ENCODE measurements around the gene TNFRSF8. TPM values are rescaled to one million over a fixed set of nuclear protein-coding genes. Genes with fewer than 3 reads are reported as not detected.

The TNFRSF8 gene
- total RNA-seq, 1 experiment from 2014 or later, result 13.4 TPM

DNA sequence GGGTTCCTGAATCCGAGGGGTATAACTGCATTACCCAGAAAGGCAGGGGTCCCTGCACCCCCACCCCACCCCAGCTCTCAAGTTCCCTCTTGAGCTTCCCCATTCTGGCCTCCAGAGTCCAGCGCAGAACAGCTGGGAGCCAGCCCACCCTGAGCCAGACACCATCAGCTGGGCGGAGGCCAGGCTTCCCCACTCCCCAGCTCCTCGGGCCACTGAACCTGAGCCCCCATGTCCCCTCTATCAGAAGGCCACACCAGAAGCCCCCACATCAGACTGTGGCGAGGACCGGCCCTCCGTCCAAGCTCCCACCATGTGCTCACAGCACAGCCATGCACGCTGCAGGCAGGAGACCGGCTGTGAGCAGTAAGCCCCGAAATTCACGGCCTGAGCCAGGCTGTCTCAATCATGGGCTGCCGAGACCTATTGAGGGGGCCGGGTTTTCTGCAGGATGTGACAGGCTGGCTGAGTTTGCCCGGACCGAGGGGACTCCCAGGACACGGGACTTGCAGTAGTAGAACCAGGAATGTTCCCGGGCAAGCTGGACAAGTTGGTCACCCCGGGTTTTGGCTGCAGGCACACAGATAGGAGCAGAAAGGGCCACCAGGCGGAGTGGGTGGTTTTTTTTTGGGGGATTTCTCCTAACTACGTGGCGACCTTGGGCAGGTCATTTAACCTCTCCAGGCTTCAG lies 78.2 kb downstream of the TNFRSF8 start:
- DNase-seq (ENCODE audit: low read depth), result no peak

DNA sequence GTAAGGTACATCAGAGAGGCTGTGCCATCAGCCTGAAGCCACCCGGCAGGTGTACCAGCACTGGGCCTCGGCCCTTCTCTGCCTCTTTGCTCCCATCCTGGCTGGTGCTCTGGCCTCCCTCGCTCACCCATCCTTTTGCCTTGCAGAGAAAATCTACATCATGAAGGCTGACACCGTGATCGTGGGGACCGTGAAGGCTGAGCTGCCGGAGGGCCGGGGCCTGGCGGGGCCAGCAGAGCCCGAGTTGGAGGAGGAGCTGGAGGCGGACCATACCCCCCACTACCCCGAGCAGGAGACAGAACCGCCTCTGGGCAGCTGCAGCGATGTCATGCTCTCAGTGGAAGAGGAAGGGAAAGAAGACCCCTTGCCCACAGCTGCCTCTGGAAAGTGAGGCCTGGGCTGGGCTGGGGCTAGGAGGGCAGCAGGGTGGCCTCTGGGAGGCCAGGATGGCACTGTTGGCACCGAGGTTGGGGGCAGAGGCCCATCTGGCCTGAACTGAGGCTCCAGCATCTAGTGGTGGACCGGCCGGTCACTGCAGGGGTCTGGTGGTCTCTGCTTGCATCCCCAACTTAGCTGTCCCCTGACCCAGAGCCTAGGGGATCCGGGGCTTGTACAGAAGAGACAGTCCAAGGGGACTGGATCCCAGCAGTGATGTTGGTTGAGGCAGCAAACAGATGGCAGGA lies 79.2 kb downstream of the TNFRSF8 start:
- no peak for DNase-seq (ENCODE audit: low read depth)

DNA sequence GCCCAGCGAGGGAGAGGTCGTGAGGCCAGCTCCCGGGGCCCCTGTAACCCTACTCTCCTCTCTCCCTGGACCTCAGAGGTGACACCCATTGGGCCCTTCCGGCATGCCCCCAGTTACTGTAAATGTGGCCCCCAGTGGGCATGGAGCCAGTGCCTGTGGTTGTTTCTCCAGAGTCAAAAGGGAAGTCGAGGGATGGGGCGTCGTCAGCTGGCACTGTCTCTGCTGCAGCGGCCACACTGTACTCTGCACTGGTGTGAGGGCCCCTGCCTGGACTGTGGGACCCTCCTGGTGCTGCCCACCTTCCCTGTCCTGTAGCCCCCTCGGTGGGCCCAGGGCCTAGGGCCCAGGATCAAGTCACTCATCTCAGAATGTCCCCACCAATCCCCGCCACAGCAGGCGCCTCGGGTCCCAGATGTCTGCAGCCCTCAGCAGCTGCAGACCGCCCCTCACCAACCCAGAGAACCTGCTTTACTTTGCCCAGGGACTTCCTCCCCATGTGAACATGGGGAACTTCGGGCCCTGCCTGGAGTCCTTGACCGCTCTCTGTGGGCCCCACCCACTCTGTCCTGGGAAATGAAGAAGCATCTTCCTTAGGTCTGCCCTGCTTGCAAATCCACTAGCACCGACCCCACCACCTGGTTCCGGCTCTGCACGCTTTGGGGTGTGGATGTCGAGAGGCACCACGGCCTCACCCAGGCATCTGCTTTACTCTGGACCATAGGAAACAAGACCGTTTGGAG lies 80.0 kb downstream of the TNFRSF8 start:
- DNase-seq (ENCODE audit: low read depth), result no peak

DNA sequence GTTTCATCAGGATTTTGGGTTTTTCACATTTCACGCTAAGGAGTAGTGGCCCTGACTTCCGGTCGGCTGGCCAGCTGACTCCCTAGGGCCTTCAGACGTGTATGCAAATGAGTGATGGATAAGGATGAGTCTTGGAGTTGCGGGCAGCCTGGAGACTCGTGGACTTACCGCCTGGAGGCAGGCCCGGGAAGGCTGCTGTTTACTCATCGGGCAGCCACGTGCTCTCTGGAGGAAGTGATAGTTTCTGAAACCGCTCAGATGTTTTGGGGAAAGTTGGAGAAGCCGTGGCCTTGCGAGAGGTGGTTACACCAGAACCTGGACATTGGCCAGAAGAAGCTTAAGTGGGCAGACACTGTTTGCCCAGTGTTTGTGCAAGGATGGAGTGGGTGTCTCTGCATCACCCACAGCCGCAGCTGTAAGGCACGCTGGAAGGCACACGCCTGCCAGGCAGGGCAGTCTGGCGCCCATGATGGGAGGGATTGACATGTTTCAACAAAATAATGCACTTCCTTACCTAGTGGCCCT lies 80.6 kb downstream of the TNFRSF8 start:
- DNase-seq (ENCODE audit: low read depth), result peak; percentile 96

DNA sequence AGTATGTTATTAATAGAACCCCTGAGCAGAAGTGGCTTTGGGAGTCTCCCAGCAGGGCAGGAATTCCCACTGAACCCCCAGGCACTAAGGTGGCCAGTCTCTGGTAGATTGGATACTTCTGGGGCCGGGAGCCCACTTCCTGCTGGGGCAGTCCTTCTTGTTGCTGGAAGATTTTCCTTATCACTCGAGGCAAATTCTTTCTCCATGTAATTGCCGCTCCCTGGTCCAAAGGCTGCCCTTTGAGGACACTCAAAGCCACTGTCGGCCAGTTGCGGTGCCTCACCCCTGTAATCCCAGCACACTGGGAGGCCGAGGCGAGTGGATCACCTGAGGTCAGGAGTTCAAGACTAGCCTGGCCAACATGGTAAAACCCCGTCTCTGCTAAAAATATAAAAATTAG lies 81.1 kb downstream of the TNFRSF8 start:
- DNase-seq (ENCODE audit: low read depth), result no peak

DNA sequence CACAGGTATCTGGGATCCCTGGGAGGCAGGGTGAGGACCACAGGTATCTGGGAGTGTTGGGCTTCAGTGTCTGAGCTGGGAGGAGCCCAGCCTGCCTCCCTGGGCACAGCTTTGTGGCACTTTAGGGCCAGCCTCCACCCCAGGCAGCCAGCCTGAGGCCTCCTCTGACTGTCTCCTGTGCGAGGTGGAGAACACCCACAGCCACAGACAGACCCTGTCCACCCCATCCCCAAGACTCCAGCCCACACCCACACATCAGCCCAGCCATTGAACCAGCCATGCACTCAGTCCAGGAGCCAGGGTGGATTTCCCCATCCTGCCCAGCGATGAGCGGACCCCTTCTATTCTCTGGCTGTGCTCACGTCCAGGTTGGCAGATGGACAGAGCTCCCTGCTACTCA lies 81.9 kb downstream of the TNFRSF8 start:
- no peak for DNase-seq (ENCODE audit: low read depth)

DNA sequence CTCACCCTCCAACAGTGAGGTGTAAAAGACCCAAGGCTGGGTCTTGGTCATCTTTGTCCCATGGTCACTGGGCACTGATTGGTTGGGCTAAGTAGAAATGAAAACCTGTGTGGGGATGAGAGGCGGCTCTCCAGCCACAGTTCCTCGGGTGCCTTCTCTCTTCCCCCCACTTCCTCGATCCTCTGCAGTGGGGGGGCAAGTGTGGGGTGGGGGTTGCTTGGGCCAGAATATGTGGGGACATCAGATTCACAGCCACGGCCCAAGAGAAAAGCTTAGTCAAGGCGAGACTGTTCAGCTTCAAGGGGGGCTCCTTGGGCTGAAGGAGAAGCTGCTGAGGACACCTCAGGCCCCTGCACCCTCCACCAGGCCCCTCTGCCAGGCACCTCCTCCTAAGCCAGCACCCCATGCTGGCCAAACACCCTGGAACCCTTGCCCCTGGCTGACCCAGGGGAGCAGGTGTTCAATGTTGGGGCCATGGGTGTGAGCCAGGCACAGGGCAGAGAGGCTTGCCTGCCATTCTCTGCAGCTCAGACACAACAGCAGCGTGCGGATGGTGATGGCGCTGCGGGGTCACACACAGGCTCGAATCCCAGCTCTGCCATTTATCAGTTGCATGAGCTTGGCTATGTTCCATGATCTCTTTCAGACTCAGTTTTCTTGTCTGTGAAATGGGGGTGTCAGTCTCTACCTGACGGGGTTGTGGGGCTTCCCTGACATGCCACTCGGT lies 82.7 kb downstream of the TNFRSF8 start:
- no peak for DNase-seq (ENCODE audit: low read depth)

DNA sequence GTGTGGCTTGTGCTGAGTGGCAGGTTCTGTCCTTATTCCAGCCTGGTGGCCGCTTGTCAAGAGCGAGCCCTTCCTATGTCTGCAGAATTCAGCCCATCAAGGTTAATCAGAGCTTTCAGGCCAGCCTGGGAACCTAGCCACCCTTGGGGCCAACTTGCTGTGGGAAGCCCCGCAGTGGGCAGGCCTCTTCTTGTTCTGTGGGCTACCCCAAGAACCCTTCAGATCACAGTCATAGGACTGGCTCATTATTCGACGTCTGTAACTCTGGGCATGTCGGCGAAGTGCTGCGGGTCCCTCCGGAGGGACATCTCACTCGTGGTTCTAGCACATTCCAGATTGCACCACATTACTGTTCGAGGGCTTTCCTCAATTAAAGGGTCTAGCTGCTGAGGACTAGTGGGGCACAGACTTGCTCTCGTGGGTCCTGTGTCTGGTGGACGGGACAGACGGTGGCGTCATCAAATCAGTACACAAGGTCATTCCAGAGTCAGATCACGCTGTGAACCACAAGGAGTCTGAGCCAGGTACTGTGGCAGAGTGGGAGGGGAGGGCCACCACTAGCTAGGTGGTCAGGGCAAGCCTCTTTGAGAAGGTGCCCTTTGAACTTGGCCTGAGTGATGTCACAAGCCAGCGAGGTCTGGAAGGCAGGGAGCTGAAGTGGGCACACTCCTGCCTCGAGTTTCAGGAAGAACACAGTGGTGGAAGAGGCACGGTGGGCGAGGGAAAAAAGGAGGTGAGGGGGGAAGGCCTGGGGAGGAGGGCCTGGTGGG lies 83.4 kb downstream of the TNFRSF8 start:
- no peak for DNase-seq (ENCODE audit: low read depth)

DNA sequence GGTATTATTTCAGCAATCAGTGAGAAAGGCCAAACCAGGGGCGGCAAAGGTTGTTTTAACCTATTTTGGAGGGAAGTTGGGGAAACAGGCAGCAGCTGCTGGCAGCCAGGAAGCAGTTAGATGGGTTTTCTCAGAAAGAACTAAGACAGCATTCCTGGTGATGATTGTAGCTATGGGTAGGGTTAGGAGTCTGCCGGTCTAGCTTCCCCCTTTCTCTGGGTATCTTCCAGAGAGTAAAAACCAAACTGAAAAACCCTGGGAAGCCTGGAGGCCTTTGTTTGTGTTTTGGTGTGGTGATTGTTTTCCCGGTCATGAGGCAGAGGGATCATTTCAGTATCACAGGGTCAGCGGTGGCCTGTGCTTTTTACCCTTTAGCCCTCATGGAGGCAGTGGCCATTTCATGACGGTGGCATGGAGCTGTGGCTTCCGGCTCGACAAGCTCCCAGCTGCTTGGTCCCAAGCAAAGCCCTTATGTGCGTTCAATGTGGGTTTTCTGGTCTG lies 84.1 kb downstream of the TNFRSF8 start:
- no peak for DNase-seq (ENCODE audit: low read depth)

DNA sequence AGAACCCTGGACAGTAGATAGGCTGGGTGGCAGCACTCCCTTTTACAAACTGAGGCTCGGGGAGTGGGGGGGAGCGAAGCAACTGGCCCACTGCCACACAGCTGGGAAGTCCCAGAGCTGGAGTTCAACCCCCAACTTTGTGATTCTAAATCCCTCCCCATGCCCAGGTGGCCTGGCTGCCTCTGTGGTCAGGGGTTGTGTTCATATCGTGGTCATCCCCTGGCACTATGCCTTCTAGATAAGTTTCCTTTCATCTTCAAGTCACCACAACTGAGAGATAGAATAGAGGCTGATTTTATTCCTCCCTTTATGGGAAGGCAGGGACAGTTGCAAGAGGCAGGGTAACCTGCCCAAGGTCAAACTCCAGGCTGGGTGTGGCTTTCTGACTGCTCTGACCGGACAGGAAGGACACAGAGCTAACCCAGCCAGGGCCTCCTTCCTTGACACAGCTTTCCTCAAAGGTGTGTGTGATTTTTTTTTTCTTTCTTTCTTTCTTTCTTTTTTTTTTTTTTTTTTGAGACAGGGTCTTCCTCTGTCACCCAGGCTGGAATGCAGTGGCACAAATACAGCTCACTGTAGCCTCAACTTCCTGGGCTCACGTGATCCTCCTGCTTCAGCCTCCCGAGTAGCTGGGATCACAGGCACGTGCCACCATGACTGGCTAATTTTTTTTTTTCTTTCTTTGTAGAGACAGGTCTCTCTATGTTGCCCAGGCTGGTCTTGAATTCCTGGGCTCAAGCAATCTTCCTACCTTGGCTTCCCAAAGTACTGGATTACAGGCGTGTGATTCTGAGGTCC lies 85.3 kb downstream of the TNFRSF8 start:
- DNase-seq (ENCODE audit: low read depth), result peak; percentile 29

DNA sequence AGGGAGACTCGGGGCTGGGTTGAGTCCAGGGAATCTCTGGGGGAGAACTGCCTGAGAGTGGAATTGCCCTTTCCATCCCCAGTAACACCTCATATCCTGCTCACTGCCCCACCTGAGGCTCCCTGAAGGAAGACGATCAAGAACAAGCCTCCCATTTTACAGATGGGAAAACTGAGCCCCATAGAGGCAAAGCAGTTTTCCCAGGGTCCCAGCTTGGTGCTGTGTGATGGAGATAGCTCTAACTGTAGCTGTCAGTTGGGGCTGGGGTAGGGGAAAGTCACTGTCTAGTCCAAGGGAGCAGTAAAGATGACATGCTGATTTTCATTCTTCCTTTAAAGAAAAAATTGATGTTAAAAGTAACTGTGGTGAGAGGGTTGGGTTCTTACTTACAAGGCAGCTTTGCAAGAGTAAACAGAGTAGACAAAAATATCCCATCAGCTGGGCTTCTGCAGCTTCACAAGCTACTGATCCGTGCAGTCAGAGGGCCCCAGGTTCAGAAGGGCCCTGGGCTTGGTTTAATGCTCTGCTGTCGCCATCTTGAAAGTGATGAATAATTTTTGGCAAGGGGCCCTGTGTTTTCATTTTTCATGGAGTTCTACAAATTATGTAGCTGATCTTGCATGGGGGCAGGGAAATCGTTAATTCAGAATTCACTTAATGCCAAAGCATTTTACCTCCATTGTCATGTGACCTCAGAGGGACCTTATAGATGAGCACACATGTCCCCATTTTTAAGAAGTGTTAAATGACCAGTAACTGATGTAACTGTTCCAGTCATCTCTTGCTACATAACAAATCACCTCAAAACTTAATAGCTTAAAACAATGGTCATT lies 86.1 kb downstream of the TNFRSF8 start:
- no peak for DNase-seq (ENCODE audit: low read depth)

DNA sequence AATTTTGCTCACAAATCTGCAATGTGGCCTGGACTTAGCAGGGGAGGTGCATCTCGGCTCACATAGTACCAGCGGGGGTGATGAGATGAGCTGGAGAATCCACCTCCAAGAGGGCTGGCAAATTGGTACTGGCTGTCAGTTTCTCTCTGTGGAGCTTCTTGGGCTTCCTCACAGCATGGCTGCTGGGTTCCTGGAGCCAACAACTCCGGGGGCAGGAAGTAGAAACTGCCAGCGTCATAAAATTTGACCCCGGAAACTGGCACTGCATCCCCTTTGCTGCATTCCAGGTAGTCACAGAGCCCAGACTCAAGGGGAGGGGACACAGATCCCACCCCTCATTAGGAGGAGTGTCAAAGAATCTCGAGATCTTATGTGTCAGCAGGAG lies 86.7 kb downstream of the TNFRSF8 start:
- DNase-seq (ENCODE audit: low read depth), result no peak

DNA sequence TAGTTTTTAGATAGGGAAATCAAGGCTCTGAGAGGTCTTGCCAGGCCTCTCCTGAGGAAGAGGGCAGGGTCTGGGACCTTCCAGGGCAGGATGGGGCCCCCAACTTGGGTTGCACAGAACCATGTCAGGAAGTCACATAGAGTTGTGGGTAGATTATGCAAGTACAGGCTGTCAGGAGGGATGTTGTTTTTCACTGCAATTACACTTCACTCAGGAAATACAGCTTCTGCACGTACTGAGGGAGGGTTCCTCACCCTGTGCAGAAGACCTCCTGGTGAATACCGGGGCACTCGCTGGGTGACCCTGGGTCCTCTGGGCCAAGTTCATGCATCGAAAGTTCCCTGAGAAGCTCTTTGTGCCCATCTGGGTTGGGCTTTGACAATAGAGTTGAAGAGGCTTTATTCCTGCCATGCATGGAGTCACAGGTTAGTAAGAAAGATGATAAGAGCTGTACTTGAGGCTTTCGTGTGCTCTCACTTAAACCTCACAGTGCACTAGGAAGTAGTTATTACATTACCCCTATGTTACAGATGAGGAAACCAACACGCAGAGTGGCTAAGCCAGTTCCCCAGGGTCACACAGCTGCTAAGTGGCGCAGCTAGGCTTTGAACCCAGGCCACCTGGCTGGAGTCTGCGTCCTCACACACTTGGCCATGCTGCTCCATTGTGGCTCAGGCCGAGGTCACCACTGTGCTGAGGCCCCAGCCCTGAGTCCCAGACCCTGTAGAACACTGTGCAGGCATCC lies 87.5 kb downstream of the TNFRSF8 start:
- DNase-seq (ENCODE audit: low read depth), result no peak

DNA sequence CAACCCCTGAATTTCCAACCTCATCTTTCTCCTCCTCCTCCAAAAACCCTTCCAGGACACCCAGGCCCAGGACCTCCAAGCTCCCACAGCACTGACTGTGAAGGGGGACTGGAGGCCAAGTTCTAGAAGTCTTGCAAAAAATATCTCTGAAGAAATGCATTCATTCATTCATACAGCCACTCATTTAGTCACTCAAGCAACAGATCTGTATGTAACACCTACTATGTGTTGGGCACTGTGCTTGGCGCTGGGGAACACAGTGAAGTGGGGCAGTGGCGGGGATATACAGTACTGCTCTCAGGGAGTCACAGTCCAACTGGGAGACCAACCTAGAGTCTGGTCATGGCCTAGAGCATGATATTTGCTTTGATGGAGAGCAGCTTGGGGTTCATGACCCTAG lies 88.4 kb downstream of the TNFRSF8 start:
- DNase-seq (ENCODE audit: low read depth), result no peak

DNA sequence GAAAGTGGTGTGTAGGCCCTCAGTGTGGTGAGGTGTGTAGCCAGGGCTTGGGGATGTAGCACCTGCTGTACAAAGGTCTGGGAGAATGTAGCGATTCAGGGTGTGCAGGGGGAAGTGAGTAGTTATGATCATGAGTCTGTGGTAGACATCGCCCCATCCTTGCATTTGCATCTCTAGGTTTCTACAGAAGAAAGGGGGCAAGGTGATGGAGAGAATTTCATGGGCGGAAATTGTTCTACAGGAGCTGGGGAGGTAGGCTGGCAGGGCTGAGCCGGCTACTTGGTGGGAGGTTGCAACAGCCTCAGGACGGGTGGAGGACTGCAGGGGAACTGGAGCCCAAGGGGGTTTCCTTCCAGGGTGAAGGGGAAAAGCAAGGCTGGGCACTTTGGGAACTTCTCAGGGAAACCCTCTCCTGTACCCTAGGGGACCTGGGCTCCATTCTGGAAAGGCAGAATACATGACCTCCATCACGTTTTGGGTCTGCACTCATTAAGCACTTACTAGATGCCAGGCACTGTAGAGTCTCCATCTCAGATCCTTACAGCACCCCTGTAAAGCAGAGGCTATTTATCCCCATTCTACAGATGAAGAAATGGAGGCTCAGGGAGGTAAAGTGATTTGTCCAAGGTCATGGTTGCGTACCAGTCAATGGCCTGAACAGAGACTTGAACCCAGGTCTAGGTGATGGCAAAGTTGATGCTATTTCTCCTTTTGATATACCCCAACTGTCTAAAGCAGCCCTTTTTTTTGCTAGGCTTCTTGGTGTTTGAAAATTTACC lies 89.2 kb downstream of the TNFRSF8 start:
- no peak for DNase-seq (ENCODE audit: low read depth)

DNA sequence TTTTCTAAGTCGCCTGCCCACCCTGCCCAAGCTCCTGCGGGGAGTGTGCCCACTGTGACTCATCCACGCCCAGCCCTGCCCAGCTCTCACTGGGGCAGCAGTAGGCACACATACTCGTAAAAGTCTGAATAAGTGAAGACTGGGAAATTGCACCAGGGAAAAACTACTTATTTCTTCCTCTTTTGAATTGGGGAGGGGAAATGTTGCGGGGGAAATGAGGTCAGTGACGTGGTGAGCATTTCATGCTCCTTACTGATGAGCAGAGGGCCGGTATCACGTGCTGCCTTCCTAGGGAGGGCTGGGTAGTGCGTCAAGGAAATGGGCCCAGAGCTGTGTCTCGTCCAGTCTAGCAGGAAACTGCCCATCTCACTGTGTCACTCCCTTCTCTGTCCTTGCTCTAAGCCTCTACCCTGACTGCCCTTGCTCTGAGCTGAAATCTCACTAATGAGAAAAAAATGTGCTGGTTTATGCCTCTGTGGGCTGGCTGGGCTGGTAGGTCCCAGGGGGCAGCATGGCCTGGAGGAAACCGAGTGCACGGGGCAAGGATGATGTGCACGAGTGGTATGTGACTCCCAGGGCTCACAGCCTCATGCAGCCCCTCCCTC lies 90.2 kb downstream of the TNFRSF8 start:
- peak; percentile 49 for DNase-seq (ENCODE audit: low read depth)

DNA sequence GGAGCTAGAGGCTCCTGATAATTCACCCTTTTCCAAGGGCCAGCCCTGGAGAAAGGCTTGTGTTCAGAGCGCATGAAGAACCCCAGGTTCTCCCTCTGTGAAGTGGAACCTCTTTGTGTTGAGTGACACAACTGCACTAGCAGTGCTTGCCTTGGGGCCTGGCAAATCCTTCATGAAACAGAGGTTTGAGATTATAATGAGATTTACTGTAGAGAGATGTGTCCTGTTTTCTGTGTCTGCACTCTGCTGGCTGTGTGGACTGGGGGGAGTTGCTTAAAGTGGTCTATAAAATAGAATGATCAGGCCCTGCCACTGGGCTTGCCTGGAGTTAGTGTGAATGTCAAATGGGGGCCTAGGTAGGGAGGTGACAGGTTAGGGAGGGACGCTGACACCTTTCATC lies 92.2 kb downstream of the TNFRSF8 start:
- DNase-seq (ENCODE audit: low read depth), result no peak

Measured in Daoy (cell line).